GM23338 (cell line): ENCODE results near the gene SYNDIG1. TPM values are rescaled to one million over a fixed set of nuclear protein-coding genes. Genes with fewer than 3 reads are reported as not detected.

Source experiments
- ATAC-seq: fragments of 200-7000 bp; cut with Tn5 transposase; 3 replicates; pipeline ENCODE4 v1.9.1; 2020
- DNase-seq: peaks from one replicate; pipeline ENCODE4 v3.0.0-alpha.2; 2015; ENCODE audit warnings: low spot score
- H2AFZ ChIP-seq: fragments of 200-600 bp; sonication (generic); 2 replicates; pipeline ENCODE4 v1.8.0; 2016; ENCODE audit warnings: antibody characterized with exemption, mild to moderate bottlenecking, moderate library complexity
- H3F3A ChIP-seq: fragments of 200-600 bp; sonication (generic); replicated peaks from 2 replicates; pipeline ENCODE4 v1.8.0; 2017; ENCODE audit warnings: antibody characterized with exemption, mixed run types, low read depth
- H3K27ac ChIP-seq: fragments of 200-600 bp; sonication (generic); 2 replicates; pipeline ENCODE4 v1.6.1; 2016; ENCODE audit warnings: low read depth
- H3K27me3 ChIP-seq: fragments of 200-600 bp; sonication (generic); 2 replicates; pipeline ENCODE4 v1.8.0; 2016; ENCODE audit warnings: mild to moderate bottlenecking, mixed run types, moderate library complexity; ENCODE audit not compliant: insufficient read depth
- H3K36me3 ChIP-seq: fragments of 200-600 bp; sonication (generic); 2 replicates; pipeline ENCODE4 v1.8.0; 2016; ENCODE audit warnings: mild to moderate bottlenecking; ENCODE audit not compliant: insufficient read depth
- H3K4me1 ChIP-seq: fragments of 200-600 bp; sonication (generic); 2 replicates; pipeline ENCODE4 v1.8.0; 2016; ENCODE audit warnings: mild to moderate bottlenecking, moderate library complexity; ENCODE audit not compliant: insufficient read depth
- H3K4me2 ChIP-seq: fragments of 200-600 bp; sonication (generic); 2 replicates; pipeline ENCODE4 v1.7.1; 2017; ENCODE audit warnings: mixed run types
- H3K4me3 ChIP-seq: fragments of 200-600 bp; sonication (generic); 2 replicates; pipeline ENCODE4 v1.6.1; 2016; ENCODE audit warnings: mixed run types
- H3K79me2 ChIP-seq: fragments of 200-600 bp; sonication (generic); replicated peaks from 2 replicates; pipeline ENCODE4 v1.8.0; 2017; ENCODE audit warnings: mild to moderate bottlenecking; ENCODE audit not compliant: insufficient read depth
- H3K9me2 ChIP-seq: fragments of 200-600 bp; sonication (generic); 2 replicates; pipeline ENCODE4 v1.8.0; 2017; ENCODE audit not compliant: insufficient read depth
- H4K20me1 ChIP-seq: fragments of 200-600 bp; sonication (generic); replicated peaks from 2 replicates; pipeline ENCODE4 v1.8.0; 2017; ENCODE audit warnings: mild to moderate bottlenecking; ENCODE audit not compliant: insufficient read depth
- H3K27ac Mint-ChIP-seq: 2 replicates; pipeline ENCODE4 v1.8.0; 2020; ENCODE audit warnings: inconsistent platforms, mild to moderate bottlenecking, moderate library complexity, mixed read lengths
- H3K27me3 Mint-ChIP-seq: 3 replicates; pipeline ENCODE4 v1.8.0; 2022; ENCODE audit warnings: low read depth, mild to moderate bottlenecking, moderate library complexity, mixed read lengths, inconsistent platforms; ENCODE audit not compliant: insufficient read depth, poor library complexity
- H3K36me3 Mint-ChIP-seq: 3 replicates; pipeline ENCODE4 v1.8.0; 2021; ENCODE audit warnings: low read depth, mild to moderate bottlenecking, inconsistent platforms, moderate library complexity, mixed read lengths
- H3K4me1 Mint-ChIP-seq: 3 replicates; pipeline ENCODE4 v1.8.0; 2020; ENCODE audit warnings: mild to moderate bottlenecking, inconsistent platforms, mixed read lengths
- H3K4me3 Mint-ChIP-seq: 3 replicates; pipeline ENCODE4 v1.8.0; 2021; ENCODE audit warnings: moderate library complexity, mild to moderate bottlenecking, inconsistent platforms, mixed read lengths
- H3K9me3 Mint-ChIP-seq: 3 replicates; pipeline ENCODE4 v1.8.0; 2020; ENCODE audit warnings: moderate library complexity, mild to moderate bottlenecking, inconsistent platforms, mixed read lengths
- CREB1 ChIP-seq: fragments of 250-450 bp; sonication (Bioruptor Pico); IDR thresholded peaks from 2 replicates; pipeline ENCODE4 v1.5.0; 2020; ENCODE audit warnings: low read depth, mild to moderate bottlenecking, moderate library complexity
- ETS1 ChIP-seq: IDR thresholded peaks from 2 replicates; pipeline ENCODE4 v1.6.1; 2016; ENCODE audit warnings: antibody characterized with exemption
- EZH2 ChIP-seq: fragments of 200-600 bp; sonication (generic); IDR thresholded peaks from one replicate; pipeline ENCODE4 v1.8.0; 2017; ENCODE audit warnings: antibody characterized with exemption, mild to moderate bottlenecking, low read depth; ENCODE audit not compliant: unreplicated experiment
- JUNB ChIP-seq: IDR thresholded peaks from one replicate; pipeline ENCODE4 v1.6.1; 2016; ENCODE audit warnings: antibody characterized with exemption; ENCODE audit not compliant: unreplicated experiment
- REST ChIP-seq: IDR thresholded peaks from one replicate; pipeline ENCODE4 v1.6.1; 2018; ENCODE audit warnings: antibody characterized with exemption; ENCODE audit not compliant: unreplicated experiment
- ZNF331 ChIP-seq: fragments of 250-450 bp; sonication (Bioruptor Pico); IDR thresholded peaks from 2 replicates; pipeline ENCODE4 v1.5.0; 2020; ENCODE audit warnings: low read depth, mild to moderate bottlenecking, moderate library complexity
- ZNF462 ChIP-seq: fragments of 250-450 bp; sonication (Bioruptor Pico); IDR thresholded peaks from 2 replicates; pipeline ENCODE4 v1.5.0; 2020; ENCODE audit warnings: mild to moderate bottlenecking, moderate library complexity
- polyA plus RNA-seq: library from polyadenylated mRNA; unstranded; fragments of >200 nt; fragmentation: Nextera tagmentation; extraction: Ambion mirVana; gene quantifications from 2 replicates; pipeline ENCODE4 v1.2.1, GENCODE V29; 2016
- total RNA-seq: library from RNA; depleted of rRNA; stranded (reverse); fragments of >200 nt; shearing (Covaris generic); gene quantifications from 2 replicates; pipeline ENCODE4 v1.2.3, GENCODE V29; 2014
- TF ChIP-seq, protein P1 (sequence below), 2 experiments: fragments of 200-600 bp in 1 of 2; sonication (generic) in 1 of 2; conservative IDR thresholded peaks; 2 replicates each; pipeline versions ENCODE4 v1.5.1 to v1.6.1; 2016 to 2017; ENCODE audit warnings: antibody characterized with exemption in 2 of 2, low read depth in 2 of 2, mild to moderate bottlenecking in 2 of 2, moderate library complexity in 1 of 2

The SYNDIG1 gene
- total and polyA plus RNA-seq, 2 experiments from 2014 or later, result 2.8 to 4.8 TPM

DNA sequence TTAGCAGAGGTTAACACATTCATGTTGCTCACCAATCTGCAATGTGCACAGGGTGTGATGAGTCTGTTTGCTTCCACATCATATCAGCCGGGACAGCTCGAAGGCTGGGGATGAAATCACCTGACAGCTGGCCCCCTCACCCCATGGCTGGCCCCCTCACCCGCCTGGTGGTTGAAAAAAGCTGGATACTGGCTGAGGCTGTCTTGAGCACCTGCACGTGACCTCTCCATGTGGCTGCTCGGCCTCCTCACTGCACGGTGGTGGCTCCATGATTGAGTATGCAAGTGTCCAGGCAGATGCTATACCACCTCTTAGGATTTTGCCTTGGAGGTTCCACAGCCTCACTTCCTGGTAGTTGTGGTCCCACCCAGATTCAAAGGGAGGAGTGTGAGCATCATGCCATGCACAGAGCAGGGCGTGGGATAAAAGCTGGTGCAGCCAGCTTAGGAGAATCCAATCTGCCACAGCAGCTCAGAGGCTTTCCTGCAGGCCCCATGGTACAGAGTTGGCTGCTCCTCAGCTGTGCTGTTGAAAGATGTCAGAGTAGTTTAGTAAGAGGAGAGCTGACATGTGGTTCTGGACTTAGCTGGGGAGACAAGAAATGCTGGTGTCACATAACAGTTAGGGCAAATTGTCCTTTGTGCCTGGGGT lies 29.6 kb upstream of the SYNDIG1 start:
- DNase-seq (no peak), ATAC-seq (no peak)
- H3K9me2 ChIP-seq, result peaks cover 4% of the 10 kb centered on the region; the same call in 1 of the 2 replicates
- H3K9me3 Mint-ChIP-seq, result no peaks in the 10 kb centered on the region
- 0 out of 2 replicates have a peak, but pooled peaks cover 4% of the 10 kb centered on the region for H3F3A ChIP-seq
- H3K36me3 Mint-ChIP-seq, result no peaks in the 10 kb centered on the region
- H3K4me2 ChIP-seq, result no peak overlapping the region
- no peak overlapping the region for H3K4me3 Mint-ChIP-seq
- no peaks in the 10 kb centered on the region for H3K27me3 ChIP-seq
- H3K36me3 ChIP-seq, result no peaks in the 10 kb centered on the region
- peaks cover 26% of the 10 kb centered on the region for H3K4me1 Mint-ChIP-seq
- H3K27me3 Mint-ChIP-seq, result peaks cover 6% of the 10 kb centered on the region
- H3K79me2 ChIP-seq, result no peaks in the 10 kb centered on the region
- peaks cover 25% of the 10 kb centered on the region for H3K4me1 ChIP-seq
- no peak for TF ChIP-seq ZNF462 (CRISPR knock-in tag)
- TF ChIP-seq, protein P1, sequence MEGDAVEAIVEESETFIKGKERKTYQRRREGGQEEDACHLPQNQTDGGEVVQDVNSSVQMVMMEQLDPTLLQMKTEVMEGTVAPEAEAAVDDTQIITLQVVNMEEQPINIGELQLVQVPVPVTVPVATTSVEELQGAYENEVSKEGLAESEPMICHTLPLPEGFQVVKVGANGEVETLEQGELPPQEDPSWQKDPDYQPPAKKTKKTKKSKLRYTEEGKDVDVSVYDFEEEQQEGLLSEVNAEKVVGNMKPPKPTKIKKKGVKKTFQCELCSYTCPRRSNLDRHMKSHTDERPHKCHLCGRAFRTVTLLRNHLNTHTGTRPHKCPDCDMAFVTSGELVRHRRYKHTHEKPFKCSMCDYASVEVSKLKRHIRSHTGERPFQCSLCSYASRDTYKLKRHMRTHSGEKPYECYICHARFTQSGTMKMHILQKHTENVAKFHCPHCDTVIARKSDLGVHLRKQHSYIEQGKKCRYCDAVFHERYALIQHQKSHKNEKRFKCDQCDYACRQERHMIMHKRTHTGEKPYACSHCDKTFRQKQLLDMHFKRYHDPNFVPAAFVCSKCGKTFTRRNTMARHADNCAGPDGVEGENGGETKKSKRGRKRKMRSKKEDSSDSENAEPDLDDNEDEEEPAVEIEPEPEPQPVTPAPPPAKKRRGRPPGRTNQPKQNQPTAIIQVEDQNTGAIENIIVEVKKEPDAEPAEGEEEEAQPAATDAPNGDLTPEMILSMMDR (conservative IDR thresholded peaks at IDR 0.05; ENCODE audit: low read depth in 2 of 2), result no peak
- TF ChIP-seq REST, result no peak
- TF ChIP-seq ETS1, result no peak
- no peak for TF ChIP-seq ZNF331 (CRISPR knock-in tag)
- no peak for TF ChIP-seq JUNB
- TF ChIP-seq EZH2, result no peak
- TF ChIP-seq CREB1 (CRISPR knock-in tag), result no peak
- no peak overlapping the region for H3K27ac ChIP-seq
- no peaks in the 10 kb centered on the region for H4K20me1 ChIP-seq
- H3K27ac Mint-ChIP-seq, result no peak overlapping the region
- no peak overlapping the region for H3K4me3 ChIP-seq
- H2AFZ ChIP-seq, result no peak overlapping the region
